Measurements from ENCODE around the gene VGLL3.

Gene VGLL3

GRCh38 chr3:86949850-86950249, 41.1 kb downstream of the VGLL3 start:
- TF ChIP-seq GATA3 (IDR thresholded peaks at IDR 0.05; ENCODE audit: low read depth, low read length) = no peak
- no peak for TF ChIP-seq GATA2 (IDR thresholded peaks at IDR 0.05; ENCODE audit: low read depth, low read length)

GRCh38 chr3:86948822-86949221, 42.1 kb downstream of the VGLL3 start:
- TF ChIP-seq GATA2 (IDR thresholded peaks at IDR 0.05; ENCODE audit: low read depth, low read length) = no peak
- no peak for TF ChIP-seq GATA3 (IDR thresholded peaks at IDR 0.05; ENCODE audit: low read depth, low read length)

- TF ChIP-seq GATA2 (IDR thresholded peaks at IDR 0.05; ENCODE audit: low read depth, low read length) (no peak), GATA3 (IDR thresholded peaks at IDR 0.05; ENCODE audit: low read depth, low read length) (no peak)
Observed at GRCh38 chr3:86942206-86942605, 48.7 kb downstream of the VGLL3 start.

- no peak for TF ChIP-seq GATA2 (IDR thresholded peaks at IDR 0.05; ENCODE audit: low read depth, low read length)
- TF ChIP-seq GATA3 (IDR thresholded peaks at IDR 0.05; ENCODE audit: low read depth, low read length) = no peak
Observed at GRCh38 chr3:86938416-86939105, 52.4 kb downstream of the VGLL3 start.

- TF ChIP-seq GATA3 (IDR thresholded peaks at IDR 0.05; ENCODE audit: low read depth, low read length) (no peak), GATA2 (IDR thresholded peaks at IDR 0.05; ENCODE audit: low read depth, low read length) (no peak)
Observed at GRCh38 chr3:86937306-86937791, 53.6 kb downstream of the VGLL3 start.

- no peak for TF ChIP-seq GATA2 (IDR thresholded peaks at IDR 0.05; ENCODE audit: low read depth, low read length)
- TF ChIP-seq GATA3 (IDR thresholded peaks at IDR 0.05; ENCODE audit: low read depth, low read length) = no peak
Observed at GRCh38 chr3:86934851-86935250, 56.1 kb downstream of the VGLL3 start.

GRCh38 chr3:86930831-86931230, 60.1 kb downstream of the VGLL3 start:
- TF ChIP-seq GATA3 (IDR thresholded peaks at IDR 0.05; ENCODE audit: low read depth, low read length) = no peak
- TF ChIP-seq GATA2 (IDR thresholded peaks at IDR 0.05; ENCODE audit: low read depth, low read length) = no peak

- TF ChIP-seq GATA3 (IDR thresholded peaks at IDR 0.05; ENCODE audit: low read depth, low read length) (no peak), GATA2 (IDR thresholded peaks at IDR 0.05; ENCODE audit: low read depth, low read length) (no peak)
Observed at GRCh38 chr3:86930181-86930580, 60.8 kb downstream of the VGLL3 start.

GRCh38 chr3:86929046-86929445, 61.9 kb downstream of the VGLL3 start:
- TF ChIP-seq GATA2 (IDR thresholded peaks at IDR 0.05; ENCODE audit: low read depth, low read length) = no peak
- TF ChIP-seq GATA3 (IDR thresholded peaks at IDR 0.05; ENCODE audit: low read depth, low read length) = no peak

- TF ChIP-seq GATA2 (IDR thresholded peaks at IDR 0.05; ENCODE audit: low read depth, low read length) (no peak), GATA3 (IDR thresholded peaks at IDR 0.05; ENCODE audit: low read depth, low read length) (no peak)
Observed at GRCh38 chr3:86923071-86923491, 67.9 kb downstream of the VGLL3 start.

GRCh38 chr3:86921971-86922680, 68.8 kb downstream of the VGLL3 start:
- no peak for TF ChIP-seq GATA3 (IDR thresholded peaks at IDR 0.05; ENCODE audit: low read depth, low read length)
- no peak for TF ChIP-seq GATA2 (IDR thresholded peaks at IDR 0.05; ENCODE audit: low read depth, low read length)

- no peak for TF ChIP-seq GATA2 (IDR thresholded peaks at IDR 0.05; ENCODE audit: low read depth, low read length)
- no peak for TF ChIP-seq GATA3 (IDR thresholded peaks at IDR 0.05; ENCODE audit: low read depth, low read length)
Observed at GRCh38 chr3:86914670-86915069, 76.3 kb downstream of the VGLL3 start.

GRCh38 chr3:86913160-86913559, 77.8 kb downstream of the VGLL3 start:
- no peak for TF ChIP-seq GATA3 (IDR thresholded peaks at IDR 0.05; ENCODE audit: low read depth, low read length)
- TF ChIP-seq GATA2 (IDR thresholded peaks at IDR 0.05; ENCODE audit: low read depth, low read length) = no peak

- TF ChIP-seq GATA3 (IDR thresholded peaks at IDR 0.05; ENCODE audit: low read depth, low read length) = no peak
Observed at GRCh38 chr3:86895202-86895601, 95.7 kb downstream of the VGLL3 start.

Data from SH-SY5Y (cell line).